Measurements from ENCODE around the gene POLR2L.

POLR2L gene

DNA sequence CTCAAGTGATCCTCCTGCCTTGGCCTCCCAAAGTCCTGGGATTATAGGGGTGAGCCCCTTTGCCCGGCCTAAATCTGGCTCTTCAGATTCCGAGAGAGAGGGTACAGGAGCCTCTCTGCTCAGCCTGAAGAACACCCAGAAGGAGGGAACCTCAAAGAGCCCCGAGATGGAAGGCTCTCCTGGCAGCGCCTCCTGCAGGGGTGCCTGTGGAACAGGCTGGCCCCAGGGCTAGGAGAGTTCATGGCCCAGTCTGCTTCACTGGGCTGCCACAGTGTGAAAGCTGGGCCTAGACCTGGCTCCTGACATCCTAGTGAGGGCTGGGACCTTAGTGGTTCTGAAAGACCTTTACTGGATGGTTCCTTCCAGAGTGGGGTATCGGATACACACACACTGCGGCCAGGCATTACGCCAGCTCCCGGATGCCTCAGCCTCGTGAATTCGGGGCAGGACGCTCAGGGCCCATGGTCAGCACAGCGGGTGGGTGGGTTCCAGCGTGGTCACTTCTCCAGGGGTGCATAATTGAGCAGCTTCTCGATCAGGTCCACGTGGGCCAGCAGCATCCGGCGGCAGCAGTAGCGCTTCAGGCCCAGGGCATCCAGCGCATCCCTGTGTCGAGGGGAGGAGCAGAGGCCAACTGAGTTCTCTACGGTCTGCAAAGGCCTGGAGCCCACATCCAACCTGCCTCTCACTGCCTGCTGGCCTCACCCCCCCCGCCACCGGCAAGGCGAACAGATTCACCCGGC is 2.3 kb downstream of the POLR2L start:
- DNase-seq (ENCODE audit: insufficient read length, low spot score) = no peak

DNA sequence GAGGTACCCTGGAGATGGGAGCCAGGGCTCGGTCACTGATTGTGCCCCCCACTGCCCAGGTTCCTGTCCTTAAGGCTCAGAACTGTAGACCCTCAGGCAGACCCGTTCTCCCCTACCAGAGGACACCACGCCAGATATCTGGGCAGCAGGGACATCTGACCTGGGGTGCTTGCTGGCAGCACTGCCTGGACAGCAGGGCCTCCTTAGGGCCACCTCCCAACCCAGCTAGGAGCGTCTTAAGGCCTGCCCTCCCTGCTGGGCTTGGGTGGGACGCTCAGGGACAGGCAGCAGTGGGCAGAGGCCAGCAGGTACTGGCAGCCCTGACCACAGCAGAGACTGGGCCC is 3.1 kb downstream of the POLR2L start:
- FAIRE-seq (no peak), DNase-seq (ENCODE audit: insufficient read length, low spot score) (no peak)

More for the DNA sequence above, 2.3 kb downstream of the POLR2L start:
- peak; percentile 38 for FAIRE-seq

DNA sequence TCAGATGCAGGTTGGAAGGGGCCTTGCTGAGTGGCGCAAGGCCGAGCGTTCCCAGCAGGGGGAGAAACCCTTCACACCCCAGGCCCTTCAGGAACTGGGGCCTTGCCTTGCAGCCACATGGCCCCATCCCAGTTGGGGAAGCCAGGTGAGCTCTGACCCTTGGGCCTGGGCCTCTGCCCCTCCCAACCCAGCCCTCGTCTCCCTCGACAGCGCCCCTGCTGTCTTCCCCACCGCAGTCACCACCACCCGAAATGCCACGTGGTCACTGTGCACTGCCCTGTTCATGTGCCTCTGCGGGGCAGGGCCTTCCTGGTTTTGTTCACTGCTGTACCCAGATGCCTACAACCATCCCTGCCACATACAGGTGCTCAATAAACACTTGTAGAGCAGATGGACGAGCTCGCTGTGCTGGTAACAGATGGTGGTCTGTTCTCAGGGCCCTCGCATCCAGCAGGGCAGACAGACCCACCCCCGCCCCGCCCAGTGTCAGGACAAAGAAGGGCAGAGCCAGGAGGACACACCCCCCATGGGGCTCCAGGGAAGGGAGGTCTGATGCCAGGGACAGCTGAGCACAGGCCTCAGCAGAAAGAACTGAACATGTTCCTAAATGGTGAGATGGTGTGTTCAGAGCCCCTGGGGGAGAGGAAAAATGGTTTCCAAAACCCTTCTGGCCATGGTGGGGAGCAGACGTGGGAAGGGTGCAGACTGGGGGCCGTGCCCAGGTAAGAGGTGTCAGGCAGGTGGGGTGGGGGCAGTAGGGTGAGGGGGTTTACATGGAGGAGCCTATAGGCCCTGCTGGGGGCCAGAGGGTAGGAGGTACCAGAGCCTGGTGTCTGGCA is 3.7 kb downstream of the POLR2L start:
- FAIRE-seq (peak; percentile 57), DNase-seq (ENCODE audit: insufficient read length, low spot score) (no peak)

DNA sequence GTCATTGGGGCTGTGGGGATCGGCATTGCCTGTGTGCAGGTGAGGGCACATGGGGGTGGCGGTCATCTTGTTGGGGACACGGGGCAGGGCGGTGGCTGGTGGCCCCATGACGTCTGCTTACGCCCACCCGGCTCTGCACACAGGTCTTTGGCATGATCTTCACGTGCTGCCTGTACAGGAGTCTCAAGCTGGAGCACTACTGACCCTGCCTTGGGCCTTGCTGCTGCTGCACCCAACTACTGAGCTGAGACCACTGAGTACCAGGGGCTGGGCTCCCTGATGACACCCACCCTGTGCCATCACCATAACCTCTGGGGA is 4.4 kb downstream of the POLR2L start:
- DNase-seq (ENCODE audit: insufficient read length, low spot score) = no peak
- FAIRE-seq = no peak

DNA sequence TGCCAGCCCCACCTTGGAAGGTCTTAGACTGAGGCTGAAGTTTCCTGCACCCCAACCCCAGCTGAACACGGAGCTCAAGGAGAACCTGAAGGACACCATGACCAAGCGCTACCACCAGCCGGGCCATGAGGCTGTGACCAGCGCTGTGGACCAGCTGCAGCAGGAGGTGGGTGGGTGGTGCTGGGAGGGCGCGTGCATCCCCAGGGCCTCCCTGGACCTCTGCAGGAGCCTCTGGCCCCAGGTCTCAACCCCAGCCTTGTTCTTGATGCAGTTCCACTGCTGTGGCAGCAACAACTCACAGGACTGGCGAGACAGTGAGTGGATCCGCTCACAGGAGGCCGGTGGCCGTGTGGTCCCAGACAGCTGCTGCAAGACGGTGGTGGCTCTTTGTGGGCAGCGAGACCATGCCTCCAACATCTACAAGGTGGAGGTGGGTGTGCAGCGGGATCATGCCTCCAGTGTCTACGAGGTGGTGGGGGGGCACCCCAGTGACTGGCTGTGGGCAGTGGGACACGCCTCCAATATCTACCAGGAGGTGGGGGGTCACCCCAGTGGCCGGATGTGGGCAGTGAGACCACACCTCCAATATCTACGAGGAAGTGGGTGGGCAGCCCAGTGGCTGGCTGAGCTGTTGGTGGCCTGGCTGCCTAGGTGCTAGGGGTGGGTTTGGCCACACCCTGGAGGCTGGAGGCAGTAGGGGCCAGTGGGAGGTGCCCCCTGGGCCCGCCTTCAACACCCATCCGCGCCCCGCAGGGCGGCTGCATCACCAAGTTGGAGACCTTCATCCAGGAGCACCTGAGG is 4.9 kb downstream of the POLR2L start:
- no peak for FAIRE-seq
- no peak for DNase-seq (ENCODE audit: insufficient read length, low spot score)

DNA sequence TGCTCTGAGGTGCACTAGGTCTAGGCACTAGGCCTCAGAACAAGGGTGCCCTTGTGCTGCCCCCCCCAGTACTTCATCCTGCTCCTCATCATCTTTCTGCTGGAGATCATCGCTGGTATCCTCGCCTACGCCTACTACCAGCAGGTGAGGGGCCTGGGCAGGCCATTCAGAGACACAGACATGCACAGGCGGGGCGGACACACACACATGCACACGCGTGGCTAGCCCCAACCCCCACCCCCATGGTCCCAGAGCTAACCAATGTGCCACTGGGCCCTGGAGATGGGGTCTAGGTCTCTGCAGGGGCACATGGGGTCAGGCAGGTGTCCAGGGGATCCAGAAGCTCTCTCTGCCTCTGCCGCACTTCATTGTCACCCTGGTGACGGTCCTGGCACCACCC is 5.6 kb downstream of the POLR2L start:
- no peak for FAIRE-seq
- no peak for DNase-seq (ENCODE audit: insufficient read length, low spot score)

DNA sequence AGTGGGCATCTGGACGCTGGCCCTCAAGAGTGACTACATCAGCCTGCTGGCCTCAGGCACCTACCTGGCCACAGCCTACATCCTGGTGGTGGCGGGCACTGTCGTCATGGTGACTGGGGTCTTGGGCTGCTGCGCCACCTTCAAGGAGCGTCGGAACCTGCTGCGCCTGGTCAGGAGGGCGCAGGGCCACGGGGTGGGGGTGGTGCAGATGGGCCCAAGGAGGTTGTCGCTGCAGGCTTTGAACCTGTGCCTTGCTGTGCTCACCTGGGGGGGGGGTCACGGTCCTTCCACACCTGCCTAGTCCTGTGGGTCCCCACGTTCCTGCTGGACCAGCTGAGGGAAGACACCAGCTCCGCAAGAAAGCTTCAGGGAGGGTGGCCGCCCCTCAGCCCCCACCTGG is 6.1 kb downstream of the POLR2L start:
- FAIRE-seq (no peak), DNase-seq (ENCODE audit: insufficient read length, low spot score) (no peak)

DNA sequence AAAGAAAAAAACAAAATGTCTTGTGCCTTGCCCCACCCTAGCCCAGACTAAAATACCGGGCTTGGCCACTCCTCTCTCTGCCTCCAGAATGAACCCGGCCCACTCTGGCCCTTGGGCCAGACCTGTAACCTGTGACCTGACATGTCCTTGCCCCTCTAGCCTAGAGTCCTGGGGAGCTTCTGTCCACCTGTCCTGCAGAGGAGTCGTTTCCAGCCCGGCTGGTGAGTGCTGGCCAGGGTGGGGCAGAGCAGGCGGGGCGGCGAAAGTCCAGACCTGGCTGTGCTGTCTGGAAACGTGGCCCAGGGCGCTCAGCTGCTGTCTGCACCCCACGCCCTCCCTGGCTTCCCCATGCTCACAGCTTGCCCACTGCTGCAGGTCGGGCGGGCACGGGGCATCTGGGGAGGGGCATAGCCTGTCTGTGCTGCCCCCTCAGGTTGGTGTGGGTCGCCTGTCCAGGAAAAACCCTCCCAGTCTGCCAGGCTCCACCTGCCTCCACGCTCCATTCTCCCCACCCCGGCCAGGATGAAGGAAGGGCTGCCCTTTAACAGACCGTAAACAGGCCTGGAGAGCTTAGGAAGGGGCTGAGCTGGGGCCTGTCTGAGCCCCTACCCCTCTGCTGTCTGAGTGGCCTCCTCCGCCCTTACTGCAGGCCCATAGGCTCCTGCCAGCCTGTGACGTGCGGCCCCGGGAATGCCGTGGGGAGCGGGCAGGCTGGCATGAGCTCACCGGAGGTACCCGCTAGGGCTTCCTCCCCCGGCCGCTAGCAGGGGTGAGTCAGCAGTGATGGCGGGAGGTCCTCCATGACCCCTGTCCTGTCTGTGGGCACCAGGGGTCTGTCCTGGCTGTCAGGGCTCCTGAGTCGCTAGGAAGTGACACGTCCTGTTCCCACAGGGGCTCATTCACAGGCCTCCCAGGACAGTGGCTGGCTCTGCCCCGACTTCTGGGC is 7.7 kb downstream of the POLR2L start:
- peak; percentile 97 for FAIRE-seq
- DNase-seq (ENCODE audit: insufficient read length, low spot score) = peak; percentile 90

DNA sequence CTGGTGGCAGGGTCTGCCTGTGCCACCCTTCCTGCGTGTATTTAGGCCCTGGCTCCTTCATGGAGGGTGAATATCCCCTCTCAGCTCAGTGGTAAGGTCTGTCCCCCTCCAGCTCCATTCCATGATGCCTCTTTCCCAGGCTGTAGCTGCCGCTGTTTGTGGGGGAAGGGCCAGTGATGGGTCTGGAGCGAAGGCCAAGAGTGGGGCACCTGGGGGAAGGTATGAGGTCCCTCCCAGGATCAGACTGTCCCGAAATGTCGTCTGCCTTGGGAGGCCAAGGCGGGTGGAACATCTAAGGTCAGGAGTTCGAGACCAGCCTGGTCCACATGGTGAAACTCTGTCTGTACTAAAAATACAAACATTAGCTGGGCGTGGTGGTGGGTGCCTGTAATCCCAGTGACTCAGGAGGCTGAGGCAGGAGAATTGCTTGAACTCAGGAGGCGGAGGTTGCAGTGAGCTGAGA is 8.4 kb downstream of the POLR2L start:
- FAIRE-seq = peak; percentile 31
- no peak for DNase-seq (ENCODE audit: insufficient read length, low spot score)

DNA sequence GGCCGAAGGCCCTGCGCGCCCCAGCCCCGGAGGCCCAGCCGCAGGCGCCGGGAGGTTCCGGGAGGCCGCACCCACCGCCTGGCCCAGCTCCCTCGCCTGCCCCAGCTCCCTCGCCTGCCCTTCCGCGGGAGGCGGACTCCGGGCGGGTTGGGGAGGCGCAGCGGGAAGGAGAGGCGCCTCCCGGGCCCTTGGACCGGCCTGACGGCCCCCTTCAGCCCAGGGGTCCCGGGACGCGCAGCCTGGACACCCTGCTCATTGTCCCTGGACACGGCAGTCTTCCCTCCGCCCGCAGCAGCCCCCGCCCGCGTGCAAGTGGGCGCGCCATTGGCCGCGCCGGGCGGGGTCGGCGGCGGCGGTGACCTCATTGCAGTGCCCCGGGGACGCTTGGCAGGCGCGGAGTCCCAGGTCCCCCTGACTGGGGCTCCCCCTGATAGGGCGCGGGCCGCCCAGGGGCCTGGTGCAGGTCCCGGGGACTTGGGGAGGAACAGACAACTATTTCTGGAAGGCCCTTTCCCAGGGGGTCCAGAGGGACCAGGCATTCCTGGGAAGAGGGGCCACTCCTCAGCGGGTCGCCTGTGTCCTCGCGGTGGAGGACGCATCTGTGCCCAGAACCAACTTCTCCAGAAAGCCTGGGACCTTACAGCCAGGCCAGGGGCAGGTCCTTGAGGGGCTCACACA is 9.1 kb downstream of the POLR2L start:
- no peak for DNase-seq (ENCODE audit: insufficient read length, low spot score)

DNA sequence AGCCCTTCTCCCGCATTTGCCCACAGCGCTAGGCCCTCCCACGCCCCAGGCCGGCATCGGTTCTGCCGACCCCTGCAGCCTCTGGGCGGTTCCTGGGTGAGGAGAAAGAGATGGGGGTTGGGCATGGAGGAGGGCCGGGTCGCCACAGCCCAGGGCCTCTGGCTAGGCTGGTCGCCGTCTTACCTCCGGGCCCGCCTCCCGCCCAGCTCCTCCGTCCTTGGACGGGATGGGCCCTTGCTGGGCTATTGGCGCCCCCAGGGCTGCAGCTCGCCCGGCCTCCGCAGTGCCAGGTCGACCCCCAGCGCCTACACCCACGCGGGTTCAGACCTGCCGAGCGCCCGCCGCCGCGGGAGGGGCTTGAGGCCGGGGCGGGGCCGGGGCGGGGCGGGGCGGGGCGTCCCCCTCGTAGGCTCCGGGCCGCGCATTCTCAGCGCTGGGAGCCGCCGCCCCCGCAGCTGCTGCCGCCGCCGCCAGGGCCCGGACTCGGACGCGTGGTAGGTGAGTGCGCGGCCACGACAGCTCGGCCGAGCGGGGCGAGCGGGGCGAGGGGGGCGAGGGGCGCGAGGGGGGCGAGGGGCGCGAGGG is 9.7 kb downstream of the POLR2L start, which contains the start of gene CD151:
TSS of gene CD151 (plus strand) at position 424 of the 585 bp plus-strand sequence. CDS start 3,118 bp downstream, outside the sequence.
- DNase-seq (ENCODE audit: insufficient read length, low spot score) = peak; percentile 60
- peak; percentile 69 for FAIRE-seq

More for the DNA sequence above, 9.1 kb downstream of the POLR2L start:
- peak; percentile 67 for FAIRE-seq

DNA sequence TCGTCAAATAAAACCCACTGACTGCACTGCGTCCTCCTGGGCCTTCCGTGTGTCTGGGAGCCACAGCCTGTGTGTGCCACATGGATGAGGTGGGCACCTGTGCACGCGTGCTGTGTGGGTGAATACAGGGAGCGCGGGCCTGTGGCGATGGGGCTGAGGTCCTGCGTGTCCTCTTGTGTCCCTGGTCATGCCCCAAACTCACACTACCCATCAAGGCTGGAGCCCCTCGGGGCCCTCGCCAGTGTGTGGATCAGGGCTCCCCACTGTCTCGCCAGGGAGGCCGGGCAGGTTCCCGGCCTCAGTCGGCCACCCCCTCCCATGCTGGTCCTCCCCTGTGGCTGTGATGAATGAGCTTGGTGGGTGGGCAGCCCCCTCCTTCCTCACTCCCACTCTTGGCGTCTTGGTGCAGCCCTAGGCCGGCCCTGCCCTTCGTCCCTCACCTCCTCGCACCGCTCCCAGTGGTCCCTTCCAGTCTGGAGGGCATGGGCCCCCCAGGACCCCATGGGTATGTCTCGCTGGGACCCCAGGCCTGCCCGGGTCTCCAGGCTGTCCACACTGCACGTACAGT is 10.3 kb downstream of the POLR2L start:
- DNase-seq (ENCODE audit: insufficient read length, low spot score) = no peak
- FAIRE-seq = peak; percentile 33

DNA sequence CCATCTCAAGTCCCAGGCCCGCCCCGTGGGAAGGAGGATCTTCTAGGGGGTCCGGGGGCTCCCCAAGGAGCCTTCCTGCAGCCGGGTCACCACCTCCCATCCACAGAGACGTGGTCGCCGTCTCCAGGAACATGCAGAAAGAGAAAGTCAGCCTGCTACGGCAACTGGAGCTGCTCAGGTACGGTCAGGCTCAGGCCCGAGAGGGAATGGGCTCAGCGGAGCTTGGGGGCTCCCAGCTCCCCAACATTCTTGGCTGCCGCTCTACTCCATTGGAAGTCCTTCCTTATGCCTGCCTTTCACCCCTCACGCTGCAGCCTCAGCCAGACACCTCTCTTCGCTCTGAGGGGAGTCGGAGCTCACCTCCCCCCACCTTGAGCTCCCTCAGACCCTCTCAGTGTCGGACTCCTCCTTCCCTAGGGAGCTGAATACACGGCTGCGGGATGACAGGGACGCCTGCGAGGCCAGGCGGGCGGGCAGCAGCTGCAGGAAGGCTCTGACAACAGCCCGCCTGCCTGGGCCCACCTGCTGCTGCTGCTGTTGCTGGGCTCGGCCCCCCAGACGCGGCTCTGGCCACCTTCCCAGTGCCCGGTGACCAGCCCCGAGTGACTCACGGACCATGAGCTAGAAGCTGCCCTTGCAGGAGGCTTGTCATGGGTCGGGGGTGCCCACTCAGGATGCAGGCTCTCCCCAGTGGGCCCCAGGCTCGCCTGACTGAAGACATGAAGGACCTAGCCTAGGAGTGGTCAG is 11.0 kb downstream of the POLR2L start:
- DNase-seq (ENCODE audit: insufficient read length, low spot score) (no peak), FAIRE-seq (peak; percentile 40)

DNA sequence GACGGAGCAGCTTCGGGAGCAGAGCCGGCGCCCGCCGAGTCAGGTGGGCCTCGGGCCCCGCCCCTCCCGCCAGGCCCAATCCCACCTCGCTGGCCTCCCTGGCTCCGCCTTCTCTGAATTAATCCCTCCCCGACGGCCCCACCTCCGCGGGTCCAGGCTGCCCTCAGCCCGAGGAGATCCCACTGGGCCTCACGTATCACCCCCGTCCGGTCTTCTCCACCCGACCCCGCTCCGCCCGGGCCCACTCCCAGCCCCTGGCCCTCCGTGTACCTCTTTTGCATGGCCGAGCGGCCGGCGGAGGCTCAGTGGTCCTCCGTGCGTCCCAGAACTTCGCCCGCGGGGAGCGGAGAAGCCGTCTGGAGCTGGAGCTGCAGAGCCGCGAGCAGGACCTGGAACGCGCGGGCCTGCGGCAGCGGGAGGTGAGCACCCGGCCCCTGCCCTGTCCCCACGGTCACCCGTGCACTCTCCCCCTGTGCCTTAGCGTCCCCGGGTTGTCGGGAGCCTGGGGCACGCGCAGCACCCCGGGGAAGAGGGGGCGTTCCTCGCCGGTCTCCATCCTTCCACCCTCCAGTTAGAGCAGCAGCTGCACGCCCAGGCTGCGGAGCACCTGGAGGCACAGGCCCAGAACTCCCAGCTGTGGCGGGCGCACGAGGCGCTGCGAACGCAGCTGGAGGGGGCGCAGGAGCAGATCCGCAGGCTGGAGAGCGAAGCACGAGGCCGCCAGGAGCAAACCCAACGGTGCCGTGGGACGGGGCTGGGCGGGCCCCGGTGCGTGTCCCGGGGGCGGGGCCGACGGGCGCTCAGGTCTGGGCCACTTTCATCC is 11.8 kb downstream of the POLR2L start:
- FAIRE-seq = no peak
- no peak for DNase-seq (ENCODE audit: insufficient read length, low spot score)

DNA sequence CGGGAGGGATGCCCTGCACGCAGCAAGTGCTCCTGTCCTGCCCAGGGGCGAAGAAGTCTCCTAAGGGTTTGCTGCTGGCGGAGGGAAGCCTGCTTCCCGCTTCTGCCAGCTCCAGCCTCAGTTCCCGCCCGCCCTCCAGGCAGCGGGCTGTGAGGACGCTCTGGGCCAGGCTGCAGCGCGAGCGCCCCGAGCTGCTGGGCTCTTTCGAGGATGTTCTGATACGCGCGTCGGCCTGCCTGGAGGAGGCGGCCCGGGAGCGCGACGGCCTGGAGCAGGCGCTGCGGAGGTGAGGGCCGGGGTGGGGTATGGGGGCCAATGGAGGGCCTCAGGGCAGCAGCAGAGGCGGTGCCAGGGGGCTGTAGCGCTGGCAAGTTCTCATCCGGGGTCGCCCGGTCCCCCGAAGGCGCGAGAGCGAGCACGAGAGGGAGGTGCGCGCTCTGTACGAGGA is 12.5 kb downstream of the POLR2L start:
- no peak for DNase-seq (ENCODE audit: insufficient read length, low spot score)
- FAIRE-seq = no peak

DNA sequence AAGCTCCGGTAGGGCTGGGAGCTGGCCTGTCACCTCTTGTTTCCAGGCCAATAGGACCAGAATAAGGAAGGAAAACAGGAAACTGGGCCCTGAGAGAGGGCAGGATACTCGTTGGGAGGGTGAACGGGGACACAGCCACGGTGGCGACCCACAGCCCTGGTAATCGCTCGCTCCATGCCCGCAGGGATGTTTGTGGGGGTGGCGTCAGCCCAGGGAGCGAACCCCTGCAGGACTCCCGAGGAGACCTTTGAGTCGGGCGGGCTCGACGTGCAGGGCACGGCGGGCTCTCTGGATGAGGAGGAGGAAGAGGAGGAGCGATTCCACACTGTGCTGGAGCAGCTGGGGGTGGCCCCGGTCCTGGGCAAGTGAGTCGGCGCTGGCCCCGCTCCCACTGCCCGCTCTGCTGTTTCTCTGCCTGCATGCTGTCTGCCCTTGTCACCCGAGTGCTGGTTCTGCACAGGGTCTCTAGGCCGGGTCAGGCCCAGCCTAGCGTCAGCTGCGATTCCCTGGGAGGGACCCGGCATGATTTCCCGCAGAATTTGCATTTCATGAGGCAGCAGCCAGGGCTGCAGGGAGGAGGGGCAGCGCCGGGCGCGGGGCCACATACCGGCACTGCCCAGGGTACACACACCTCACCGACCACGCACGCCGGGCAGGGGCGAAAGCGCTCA is 13.0 kb downstream of the POLR2L start:
- no peak for FAIRE-seq

More for the DNA sequence above, 13.0 kb downstream of the POLR2L start:
- DNase-seq (ENCODE audit: insufficient read length, low spot score) = no peak
